GM21619 (cell line): Measurements from ENCODE around the gene CCDC182.

ENCODE experiments used
- ATAC-seq: cut with Tn5 transposase; IDR thresholded peaks from one replicate; pipeline ENCODE4 v1.9.1; 2021; ENCODE audit not compliant: unreplicated experiment

Gene CCDC182

DNA sequence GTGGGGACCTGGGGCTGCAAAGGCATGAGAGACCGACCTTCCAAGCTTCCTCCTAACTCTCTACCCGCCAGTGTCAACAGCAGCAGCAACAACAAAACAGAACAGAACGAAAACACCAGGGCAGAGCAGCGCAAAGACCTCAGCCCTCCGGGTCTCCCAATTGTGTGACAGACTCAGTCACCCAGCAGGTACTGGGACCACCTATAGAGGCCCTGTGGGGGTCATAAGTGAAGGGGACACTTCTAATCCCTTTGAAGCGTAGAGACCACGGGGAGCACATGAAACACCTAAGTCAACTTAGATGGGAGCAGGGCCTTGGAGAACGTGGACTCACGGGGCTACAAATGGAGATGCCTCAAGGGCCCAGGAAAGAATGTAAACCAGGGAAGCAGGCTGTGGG lies 12.6 kb upstream of the CCDC182 start:
- no peak for ATAC-seq

DNA sequence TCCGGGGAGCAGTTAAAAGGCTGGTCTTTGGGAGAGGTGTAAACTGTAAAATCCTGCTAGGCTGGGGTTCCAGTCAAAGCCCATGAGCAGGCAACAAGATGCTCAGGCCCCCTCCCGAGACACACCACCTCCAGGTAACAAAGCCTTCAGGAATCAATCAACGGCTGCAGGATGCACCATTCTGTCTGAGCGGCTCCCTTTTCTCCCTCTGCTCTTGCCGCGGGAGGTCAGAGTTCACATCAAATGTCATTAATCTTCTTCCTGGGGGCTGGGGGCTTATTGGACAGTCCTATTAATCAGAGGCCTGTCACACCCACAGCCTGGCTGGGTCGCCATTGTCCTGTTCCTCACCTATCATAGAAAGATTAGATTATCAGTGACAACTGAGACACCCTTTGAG lies 11.9 kb upstream of the CCDC182 start:
- no peak for ATAC-seq

DNA sequence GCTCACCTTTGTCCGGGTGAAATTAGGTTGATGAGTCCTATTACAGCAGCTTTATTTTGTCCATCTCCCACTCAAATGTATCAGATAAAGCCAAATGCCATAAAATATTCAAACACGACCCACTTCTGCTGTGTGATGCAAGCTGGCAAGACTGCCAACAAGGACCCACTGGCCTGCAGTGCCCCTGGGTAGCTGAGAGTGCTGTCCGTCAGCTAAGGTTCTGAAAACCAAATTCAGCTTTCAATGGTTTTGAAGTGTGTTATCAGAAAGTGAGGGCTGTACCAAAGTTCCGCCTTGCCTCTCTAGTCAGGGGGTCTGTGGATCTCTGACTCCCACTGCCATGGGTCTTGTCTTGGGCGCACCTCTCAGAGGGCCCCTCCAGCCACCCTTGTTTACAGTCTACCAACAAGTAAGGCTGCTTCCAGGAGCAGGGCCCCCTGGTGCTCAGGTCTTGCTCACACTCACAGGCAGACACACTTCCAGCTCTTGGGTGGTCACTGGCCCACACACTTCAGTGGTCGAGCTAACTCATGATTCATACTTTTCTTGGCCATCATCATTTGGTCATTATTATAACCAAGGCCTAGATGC lies 10.5 kb upstream of the CCDC182 start:
- no peak for ATAC-seq

DNA sequence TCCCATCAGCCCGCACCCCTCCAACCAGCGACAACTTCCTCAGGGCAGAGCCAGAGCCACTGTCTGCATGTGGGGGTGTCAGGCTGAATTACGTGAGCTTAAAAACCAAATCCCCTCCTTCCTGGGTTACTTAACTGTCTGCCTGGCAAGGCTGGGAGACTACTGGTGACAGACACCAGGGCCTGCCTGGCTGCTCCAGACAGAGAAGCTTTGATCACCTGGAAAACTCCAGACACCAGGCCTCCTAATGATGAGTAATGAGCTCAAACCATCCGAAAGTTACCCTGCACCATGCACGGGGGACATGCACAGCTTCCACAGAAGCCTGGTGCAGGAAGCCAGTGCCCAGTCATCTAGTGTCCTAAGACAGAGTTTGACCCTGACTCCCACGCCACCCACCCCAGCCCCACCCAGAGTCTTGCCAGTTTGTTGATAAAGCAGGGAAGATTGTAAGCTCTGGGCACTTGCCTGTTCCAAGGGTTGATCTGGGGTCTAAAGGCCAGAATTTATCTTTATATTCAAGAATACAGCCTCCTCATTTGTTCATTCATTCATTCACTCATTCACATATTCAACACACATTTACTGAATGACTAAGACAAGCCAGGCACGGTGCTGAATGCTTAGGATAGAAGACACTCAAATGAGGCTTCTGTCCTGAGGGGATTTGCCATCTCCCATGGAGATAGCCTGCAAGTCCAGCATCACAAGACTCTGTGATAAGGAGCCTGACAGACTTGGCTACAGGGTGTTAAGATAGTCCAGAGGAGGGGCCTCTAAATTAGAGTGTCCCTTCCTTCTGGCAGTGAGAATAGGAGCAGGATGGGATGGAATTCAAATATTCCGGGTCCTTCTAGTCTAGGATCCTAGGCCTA lies 7.2 kb upstream of the CCDC182 start:
- no peak for ATAC-seq

DNA sequence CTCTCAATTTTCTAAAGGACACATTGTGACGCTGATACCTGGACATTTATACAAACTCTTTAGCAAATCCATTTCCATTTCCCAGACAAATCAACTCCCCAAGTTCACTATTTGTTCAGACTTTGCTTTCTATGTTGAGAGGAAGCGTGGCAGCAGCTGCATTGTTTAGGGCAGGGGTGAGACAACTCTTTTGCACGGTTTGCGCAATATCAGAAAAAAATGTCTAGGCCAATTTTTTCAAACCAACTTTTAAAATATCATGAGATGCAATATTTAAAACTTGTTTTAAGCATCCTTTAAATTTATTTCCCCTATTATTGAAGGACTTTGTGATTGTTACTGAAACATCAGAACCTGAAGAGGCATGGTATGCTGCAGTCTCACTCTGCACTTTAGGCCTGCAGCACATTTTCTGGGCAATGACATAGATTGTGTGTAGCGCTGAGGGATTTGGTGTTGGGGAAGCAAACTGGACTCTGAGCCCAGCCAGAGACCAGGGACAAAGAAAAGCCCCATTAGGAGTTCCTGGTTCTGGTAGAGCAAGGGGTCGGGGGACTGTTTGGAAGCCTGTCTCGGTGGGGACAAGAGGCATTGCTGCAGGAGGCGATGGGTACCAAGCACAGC lies 6.4 kb upstream of the CCDC182 start:
- no peak for ATAC-seq

DNA sequence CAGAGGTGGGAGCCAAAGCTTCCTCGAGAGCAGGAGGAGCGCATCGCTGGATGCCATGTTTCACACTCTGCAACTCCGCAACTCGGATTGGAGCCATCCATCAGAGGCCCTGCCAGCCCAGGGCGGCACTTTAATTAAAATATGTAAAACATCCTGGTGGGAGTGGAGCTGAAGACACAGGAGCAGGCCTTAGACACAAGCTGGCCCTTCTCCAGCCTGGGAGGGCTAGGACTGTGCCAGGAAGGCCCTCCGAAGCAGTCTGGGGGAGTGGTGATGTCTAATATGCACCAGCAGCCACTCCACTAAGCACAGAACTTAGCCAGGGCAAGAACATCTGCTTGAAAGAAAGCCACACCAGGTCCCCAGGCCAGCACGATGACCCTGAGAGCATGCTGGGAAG lies 5.8 kb upstream of the CCDC182 start:
- ATAC-seq: no peak

DNA sequence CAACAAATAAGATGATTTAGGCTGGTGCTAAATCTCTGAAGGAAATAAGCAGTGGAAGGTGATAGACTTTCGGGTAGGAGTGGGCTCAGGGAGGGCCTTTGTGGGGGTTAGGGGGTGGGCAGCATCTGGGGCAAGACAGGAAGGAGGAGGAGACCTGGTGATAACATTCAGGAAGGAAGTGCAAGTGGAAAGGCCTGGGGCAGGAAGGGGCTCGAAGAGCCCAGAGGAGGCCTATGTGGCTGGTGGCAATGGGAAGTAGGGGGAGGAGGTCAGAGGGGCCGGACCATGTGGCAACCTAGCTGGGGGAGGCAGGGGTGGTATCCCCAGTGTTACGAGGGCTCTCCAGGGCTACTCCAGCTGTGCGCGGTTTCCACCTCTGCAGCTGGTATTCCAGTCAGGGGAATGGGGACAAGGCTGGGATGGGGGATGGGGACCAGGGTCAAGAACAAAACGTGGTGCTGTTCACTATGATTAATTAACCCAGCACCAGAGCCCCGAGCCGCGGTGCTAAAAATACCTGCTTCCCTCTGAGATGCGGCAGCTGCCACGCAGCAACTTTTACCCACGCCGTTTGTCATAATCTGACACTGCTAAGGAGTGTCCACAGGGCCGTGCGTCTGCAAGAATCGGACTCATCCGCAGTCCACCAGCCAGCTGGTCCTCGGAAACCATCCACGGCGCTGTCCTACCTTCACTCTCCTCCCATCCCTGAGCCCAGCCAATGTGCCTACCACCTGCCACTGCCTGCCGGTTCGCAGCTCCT lies 5.2 kb upstream of the CCDC182 start:
- ATAC-seq: no peak

DNA sequence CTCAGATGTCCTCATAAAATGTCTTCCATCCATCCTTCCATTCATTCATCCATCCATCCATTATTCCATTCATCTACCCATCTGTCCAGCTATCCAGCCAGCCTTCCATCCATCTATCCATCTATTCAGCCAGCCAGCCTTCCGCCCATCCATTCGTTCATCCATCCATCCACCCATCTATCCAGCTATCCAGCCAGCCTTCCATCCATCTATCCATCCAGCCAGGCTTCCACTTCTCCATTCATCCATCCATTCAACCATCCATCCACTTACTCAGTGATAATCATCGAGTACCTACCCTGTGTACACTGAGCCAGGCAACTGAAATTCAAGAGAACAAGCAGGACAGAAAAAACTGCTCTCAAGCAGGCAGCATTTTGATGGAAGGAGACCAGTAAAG lies 4.6 kb upstream of the CCDC182 start:
- ATAC-seq: no peak

DNA sequence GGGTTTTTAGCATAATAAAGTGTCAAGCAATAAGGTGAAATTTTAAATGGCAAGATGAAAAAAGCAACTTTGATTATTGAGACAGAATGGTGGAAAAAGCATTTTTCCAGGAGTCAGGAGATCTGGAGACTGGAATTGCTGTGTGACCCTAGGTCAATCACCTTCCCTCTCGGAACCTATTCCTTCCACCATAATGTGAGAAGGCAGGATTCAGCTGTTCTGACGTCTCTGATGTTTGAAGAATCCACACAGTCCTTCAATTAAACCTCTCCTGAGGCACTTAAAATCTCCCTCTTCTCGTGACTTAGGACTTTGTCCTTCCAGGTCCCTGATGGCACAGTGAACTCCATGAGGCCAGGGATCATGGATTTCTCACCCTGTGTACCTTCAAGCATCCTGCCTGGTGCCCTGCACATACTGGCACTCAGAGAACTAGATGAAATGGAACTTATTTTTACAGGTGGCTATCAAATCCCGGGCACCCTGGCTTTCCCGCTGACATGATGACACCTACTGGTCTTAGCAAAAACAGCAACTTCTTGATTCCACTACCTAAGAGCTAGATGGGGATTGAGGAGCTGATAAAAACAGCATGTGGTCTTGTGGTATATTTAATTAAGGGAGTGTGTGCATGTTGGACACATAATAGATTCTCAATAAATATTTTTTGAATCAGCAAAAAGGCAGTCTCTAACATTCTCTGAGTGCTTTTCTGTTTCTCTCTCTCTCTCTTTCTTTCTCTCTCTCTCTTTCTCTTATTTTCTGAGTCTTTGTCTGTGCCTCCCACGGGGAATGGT lies 2.3 kb upstream of the CCDC182 start:
- no peak for ATAC-seq

DNA sequence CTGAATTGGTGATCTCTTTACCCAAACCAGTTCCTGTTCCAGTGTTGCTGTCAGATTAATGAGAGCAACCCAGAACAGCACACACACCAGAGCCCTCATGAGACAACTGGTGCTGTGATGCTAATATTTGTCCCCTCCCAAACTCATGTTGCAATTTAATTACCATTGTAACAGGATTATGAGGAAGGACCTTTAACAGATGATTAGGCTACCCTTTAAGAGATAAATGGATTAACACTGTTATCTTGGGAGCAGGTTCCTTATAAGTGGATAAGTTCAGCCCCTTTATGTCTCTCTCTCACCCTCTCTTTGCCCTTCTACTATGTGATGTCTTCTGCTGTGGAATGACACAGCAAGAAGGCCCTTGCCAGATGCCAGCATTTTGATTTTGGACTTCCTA lies 1.1 kb upstream of the CCDC182 start:
- no peak for ATAC-seq

DNA sequence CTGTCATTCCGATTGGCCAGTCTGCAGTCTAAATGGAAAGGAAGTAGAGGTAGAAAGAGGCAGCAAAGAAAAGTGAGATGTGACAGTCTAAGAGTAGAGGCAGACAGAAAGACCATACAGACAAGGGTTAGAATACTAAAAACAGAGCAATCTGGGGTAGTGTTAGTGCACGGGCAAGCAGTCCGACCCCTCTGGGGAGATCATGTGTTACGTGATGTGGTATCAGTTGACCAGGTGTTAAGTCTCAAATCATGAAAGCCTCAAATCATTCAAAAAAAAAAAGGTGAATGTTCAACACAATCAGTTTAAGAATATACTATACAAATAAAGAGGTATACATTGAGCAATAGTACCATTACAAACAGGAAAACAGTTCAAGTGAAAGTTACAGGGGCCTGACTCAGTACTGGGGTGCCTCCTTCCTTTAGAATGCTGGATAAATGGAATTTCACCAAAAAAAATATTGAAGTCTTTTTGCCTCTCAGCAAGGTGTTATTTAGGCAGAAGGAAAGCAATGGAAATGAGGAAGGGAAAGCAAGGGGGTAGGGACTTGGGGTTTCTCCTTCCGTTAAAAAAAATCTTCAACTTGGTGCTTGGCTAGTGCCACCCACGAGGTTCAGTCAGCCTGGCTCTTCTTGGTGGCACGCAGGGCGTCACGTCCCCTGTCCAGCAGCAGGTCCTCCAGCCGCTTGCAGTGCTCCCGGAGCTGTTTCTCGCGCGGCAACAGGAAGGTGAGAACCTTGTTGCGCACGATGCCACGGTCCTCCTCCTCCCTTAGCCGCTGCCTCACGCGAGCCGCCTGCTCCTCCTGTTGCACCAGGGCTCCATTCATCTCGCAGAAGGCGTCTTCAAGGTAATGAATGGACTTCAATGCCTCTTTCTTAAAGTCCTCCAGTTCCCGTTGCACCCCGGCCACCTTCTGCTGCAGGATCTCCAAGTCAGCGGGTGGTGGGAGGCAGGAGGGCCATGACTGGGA lies 616 bp downstream of the CCDC182 start:
- ATAC-seq: no peak

DNA sequence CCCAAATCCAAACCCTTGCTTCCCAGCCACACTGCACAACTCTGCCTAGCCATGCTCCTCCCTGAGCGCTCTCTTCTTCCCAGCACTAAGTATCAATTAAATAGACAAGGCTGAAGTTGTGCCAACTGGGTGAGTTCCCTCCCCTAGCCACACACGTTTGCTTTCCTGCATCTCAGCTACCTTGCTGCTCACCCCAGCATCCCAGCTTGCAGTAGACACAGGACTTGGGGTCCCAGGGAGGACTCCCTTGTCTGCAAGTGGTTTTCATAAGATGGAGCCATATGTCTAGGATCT lies 4.9 kb downstream of the CCDC182 start:
- ATAC-seq: no peak

DNA sequence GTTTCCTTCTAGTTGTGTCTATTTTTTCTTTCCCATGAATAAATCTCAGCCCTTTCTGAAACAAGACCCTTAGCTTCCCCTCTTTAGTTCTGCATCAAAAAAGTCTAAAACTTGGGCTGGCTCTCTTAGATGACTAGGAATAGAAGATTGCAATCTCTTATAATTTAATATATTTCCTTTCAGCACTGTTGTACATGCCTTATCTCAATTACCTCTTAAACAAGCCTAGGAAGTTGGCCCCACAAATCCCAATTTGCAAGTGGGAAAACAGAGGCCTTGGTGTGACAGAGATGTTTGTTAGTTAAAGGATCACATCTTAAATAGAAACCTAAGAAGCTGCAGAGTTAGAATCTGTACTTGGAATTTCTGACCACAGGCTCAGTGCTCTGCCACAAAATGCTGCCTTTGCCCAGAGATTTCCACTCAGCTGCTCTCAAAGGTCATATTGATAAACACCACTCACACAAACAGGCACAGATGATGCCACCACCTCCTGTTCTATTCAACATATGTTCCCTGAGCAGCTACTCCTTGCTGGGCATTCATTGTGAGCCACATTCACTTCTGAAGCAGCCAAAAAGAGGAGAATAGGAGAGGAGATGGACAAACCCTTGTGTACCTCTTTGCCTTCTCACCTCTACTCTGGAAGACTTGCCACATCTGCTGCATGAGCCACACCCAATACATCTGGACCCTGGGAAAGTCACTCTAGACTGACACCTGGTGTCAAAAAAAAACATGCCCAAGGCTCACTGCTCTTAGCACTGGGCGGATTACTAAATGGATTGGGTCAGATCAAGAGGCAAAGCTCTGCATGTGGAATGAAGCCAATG lies 5.5 kb downstream of the CCDC182 start:
- no peak for ATAC-seq

DNA sequence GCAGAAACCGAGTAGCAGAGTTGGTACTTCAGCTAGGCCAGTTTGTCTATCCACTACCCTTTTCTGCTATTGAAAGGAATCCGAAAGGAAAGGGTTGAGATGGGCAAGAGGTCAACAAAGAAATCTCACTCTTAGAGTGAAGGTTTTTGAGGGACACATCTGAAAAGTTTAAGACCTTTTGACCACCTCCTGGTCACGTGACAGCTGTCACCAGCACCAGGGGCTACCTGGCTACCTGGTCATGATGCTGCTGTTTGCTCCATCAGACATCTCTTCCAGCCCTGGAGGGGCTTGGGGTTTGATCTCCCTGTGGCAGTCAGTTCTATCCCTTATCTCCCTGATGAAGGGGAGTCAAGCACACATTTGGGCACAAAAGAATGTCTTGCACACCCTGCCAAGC lies 7.6 kb downstream of the CCDC182 start:
- no peak for ATAC-seq

DNA sequence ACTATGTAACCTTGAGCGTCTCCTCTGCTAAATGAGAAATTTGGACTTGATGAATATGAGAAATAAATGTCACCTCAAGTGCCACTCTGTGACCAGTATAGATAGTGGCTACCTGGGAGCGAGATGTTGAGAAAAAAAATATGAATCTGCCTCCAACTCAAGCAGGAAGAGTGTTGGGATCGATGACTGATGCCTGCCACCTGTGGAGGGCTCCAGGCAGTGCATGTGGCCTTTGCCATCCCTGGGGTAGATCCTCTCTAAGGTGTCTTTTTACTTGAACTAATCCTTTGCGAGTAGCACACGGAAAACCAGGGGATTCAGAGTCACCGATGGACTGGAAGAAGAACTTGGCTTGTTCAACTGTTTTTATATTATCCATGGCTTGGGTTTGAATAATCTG lies 9.4 kb downstream of the CCDC182 start:
- ATAC-seq: no peak

DNA sequence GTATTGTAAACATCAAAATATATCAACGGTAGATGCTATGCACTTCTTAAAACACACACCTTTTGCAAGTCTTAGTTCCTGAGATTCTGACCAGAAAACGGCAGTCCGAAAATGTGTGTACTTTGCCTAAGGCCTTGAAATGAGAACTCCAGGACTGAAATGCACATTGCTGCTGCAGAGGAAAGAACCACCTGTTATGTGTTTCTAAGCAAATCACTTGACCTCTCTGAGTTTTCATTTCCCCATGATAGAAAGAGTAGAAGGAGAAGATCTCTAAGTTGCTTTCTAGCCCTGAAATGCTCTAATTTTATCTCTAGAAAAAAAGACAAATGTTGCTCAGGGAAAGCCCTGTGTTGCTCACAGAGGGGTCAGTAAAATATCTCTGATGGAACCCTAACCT lies 9.9 kb downstream of the CCDC182 start:
- ATAC-seq: no peak

DNA sequence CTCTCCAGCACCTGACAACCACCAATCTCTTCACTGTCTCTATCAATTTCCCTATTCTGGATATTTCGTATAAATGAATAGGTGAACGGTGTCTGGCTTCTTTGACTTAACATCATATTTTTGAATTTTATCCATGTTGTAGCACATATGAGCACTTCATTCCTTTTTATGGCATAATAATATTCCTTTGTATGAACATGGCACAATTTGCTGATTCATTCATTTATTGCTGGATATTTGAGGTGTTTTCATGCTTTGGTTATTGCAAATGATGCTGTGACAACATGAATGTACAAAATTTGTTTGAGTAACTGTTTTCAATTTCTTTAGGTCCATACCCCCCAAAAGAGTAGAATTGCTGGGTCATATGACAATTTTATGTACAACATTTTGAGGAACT lies 12.0 kb downstream of the CCDC182 start:
- no peak for ATAC-seq

DNA sequence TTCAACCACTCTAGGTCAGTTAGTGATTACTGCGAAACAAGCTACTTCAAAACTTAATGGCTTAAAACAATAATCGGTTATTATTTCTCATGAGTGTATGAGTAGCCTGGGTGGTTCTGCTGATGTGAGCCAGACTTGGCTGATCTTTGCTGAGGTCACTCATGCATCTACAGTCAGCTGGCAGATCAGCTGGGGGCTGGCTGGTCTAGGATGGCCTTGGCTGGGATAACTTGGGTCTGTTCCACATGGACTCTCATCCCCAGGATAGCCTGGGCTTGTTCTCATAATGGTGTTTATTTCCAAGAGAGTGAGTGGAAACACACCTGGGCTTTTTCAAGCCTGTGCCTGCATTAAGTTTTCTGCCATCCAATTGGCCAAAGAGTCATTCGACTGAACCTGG lies 13.0 kb downstream of the CCDC182 start:
- ATAC-seq: no peak
